ENCODE data around the gene DCTN4.
"Not testable (repeated sequence)": the region's sequence is repeated elsewhere in the genome, so short reads cannot be mapped to it uniquely, and the experiment has no call there.

Gene DCTN4

GRCh38 chr5:150753463-150753862, 5.4 kb downstream of the DCTN4 start:
- peaks cover 14% of the 10 kb centered on the region for H3K4me1 ChIP-seq (ENCODE audit: insufficient read depth, low read length)
- peaks cover 76% of the 10 kb centered on the region for H3K36me3 ChIP-seq (ENCODE audit: insufficient read depth, low read length)
- ATAC-seq (ENCODE audit: insufficient read depth, low read depth) (no peak), DNase-seq (no peak)
- H3K4me2 ChIP-seq (ENCODE audit: insufficient read depth, low read length), result no peak overlapping the region
- H2AFZ ChIP-seq (ENCODE audit: low read depth, low read length), result no peak overlapping the region
- no peaks in the 10 kb centered on the region for H3K9me3 ChIP-seq (ENCODE audit: insufficient read depth, low read length, severe bottlenecking)
- H3K4me3 ChIP-seq (ENCODE audit: low read depth in 1 of 2, low read length in 2 of 2), result no peak overlapping the region; a peak in 1 of 4 replicates
- H4K20me1 ChIP-seq (ENCODE audit: insufficient read depth, low read length), result peaks cover 2% of the 10 kb centered on the region; the same call in 1 of the 2 replicates
- no peak overlapping the region for H3K9ac ChIP-seq (ENCODE audit: low read depth, low read length)
- H3K27ac ChIP-seq (ENCODE audit: low read length), result no peak overlapping the region
- peaks cover 92% of the 10 kb centered on the region for H3K79me2 ChIP-seq (ENCODE audit: insufficient read depth, low read length)
- TF ChIP-seq EZH2 (IDR thresholded peaks at IDR 0.05; ENCODE audit: borderline replicate concordance, low read depth, low read length, severe bottlenecking), result no peak
- no peak for TF ChIP-seq CTCF (IDR thresholded peaks at IDR 0.05; ENCODE audit: borderline replicate concordance, extremely low read depth, low read length, poor library complexity, severe bottlenecking)
- no peaks in the 10 kb centered on the region for H3K27me3 ChIP-seq (ENCODE audit: insufficient read depth, low read length, poor library complexity)

- no peak overlapping the region for H3K27ac ChIP-seq (ENCODE audit: low read length)
- peaks cover 72% of the 10 kb centered on the region for H3K36me3 ChIP-seq (ENCODE audit: insufficient read depth, low read length)
- no peak overlapping the region for H3K4me3 ChIP-seq (ENCODE audit: low read depth in 1 of 2, low read length in 2 of 2)
- peaks cover 71% of the 10 kb centered on the region for H3K79me2 ChIP-seq (ENCODE audit: insufficient read depth, low read length)
- H3K4me1 ChIP-seq (ENCODE audit: insufficient read depth, low read length), result peaks cover 2% of the 10 kb centered on the region; the same call in 1 of the 2 replicates
- TF ChIP-seq CTCF (IDR thresholded peaks at IDR 0.05; ENCODE audit: borderline replicate concordance, extremely low read depth, low read length, poor library complexity, severe bottlenecking) (no peak), EZH2 (IDR thresholded peaks at IDR 0.05; ENCODE audit: borderline replicate concordance, low read depth, low read length, severe bottlenecking) (no peak)
- no peak overlapping the region; the same call in 1 of the 2 replicates for H3K4me2 ChIP-seq (ENCODE audit: insufficient read depth, low read length)
- ATAC-seq (ENCODE audit: insufficient read depth, low read depth), result no peak
- H2AFZ ChIP-seq (ENCODE audit: low read depth, low read length), result no peak overlapping the region
- H4K20me1 ChIP-seq (ENCODE audit: insufficient read depth, low read length), result no peaks in the 10 kb centered on the region
- no peak overlapping the region for H3K9ac ChIP-seq (ENCODE audit: low read depth, low read length)
- H3K9me3 ChIP-seq (ENCODE audit: insufficient read depth, low read length, severe bottlenecking), result no peaks in the 10 kb centered on the region
- H3K27me3 ChIP-seq (ENCODE audit: insufficient read depth, low read length, poor library complexity), result no peaks in the 10 kb centered on the region
- no peak for DNase-seq
These were observed 7.5 kb downstream of the DCTN4 start for GRCh38 chr5:150751096-150751891.

GRCh38 chr5:150750469-150750868, 8.3 kb downstream of the DCTN4 start:
- ATAC-seq (ENCODE audit: insufficient read depth, low read depth), result no peak
- Histone ChIP-seq H3K9ac (ENCODE audit: low read depth, low read length) (no peak overlapping the region), H3K27ac (ENCODE audit: low read length) (no peak overlapping the region), H3K79me2 (ENCODE audit: insufficient read depth, low read length) (peaks cover 65% of the 10 kb centered on the region), H4K20me1 (ENCODE audit: insufficient read depth, low read length) (no peaks in the 10 kb centered on the region), H3K4me1 (ENCODE audit: insufficient read depth, low read length) (no peaks in the 10 kb centered on the region), H3K4me3 (ENCODE audit: low read depth in 1 of 2, low read length in 2 of 2) (no peak overlapping the region), H3K27me3 (ENCODE audit: insufficient read depth, low read length, poor library complexity) (no peaks in the 10 kb centered on the region), H3K36me3 (ENCODE audit: insufficient read depth, low read length) (peaks cover 64% of the 10 kb centered on the region), H2AFZ (ENCODE audit: low read depth, low read length) (no peak overlapping the region), H3K4me2 (ENCODE audit: insufficient read depth, low read length) (no peak overlapping the region), H3K9me3 (ENCODE audit: insufficient read depth, low read length, severe bottlenecking) (no peaks in the 10 kb centered on the region)
- no peak for TF ChIP-seq CTCF (IDR thresholded peaks at IDR 0.05; ENCODE audit: borderline replicate concordance, extremely low read depth, low read length, poor library complexity, severe bottlenecking)
- no peak for TF ChIP-seq EZH2 (IDR thresholded peaks at IDR 0.05; ENCODE audit: borderline replicate concordance, low read depth, low read length, severe bottlenecking)
- no peak for DNase-seq

GRCh38 chr5:150743142-150743488, 15.7 kb downstream of the DCTN4 start:
- H3K27me3 ChIP-seq (ENCODE audit: insufficient read depth, low read length, poor library complexity); H2AFZ ChIP-seq (ENCODE audit: low read depth, low read length); H3K9ac ChIP-seq (ENCODE audit: low read depth, low read length); H3K4me2 ChIP-seq (ENCODE audit: insufficient read depth, low read length); H3K4me3 ChIP-seq (ENCODE audit: low read depth in 1 of 2, low read length in 2 of 2); H3K9me3 ChIP-seq (ENCODE audit: insufficient read depth, low read length, severe bottlenecking); H3K27ac ChIP-seq (ENCODE audit: low read length); H3K4me1 ChIP-seq (ENCODE audit: insufficient read depth, low read length); H4K20me1 ChIP-seq (ENCODE audit: insufficient read depth, low read length): not testable (repeated sequence)
- Histone ChIP-seq H3K79me2 (ENCODE audit: insufficient read depth, low read length) (peaks cover 48% of the 10 kb centered on the region), H3K36me3 (ENCODE audit: insufficient read depth, low read length) (peaks cover 32% of the 10 kb centered on the region)
- DNase-seq (peak; percentile 26), ATAC-seq (ENCODE audit: insufficient read depth, low read depth) (peak; percentile 47; the same call in 1 of the 3 replicates)

- H3K27me3 ChIP-seq (ENCODE audit: insufficient read depth, low read length, poor library complexity); H3K4me3 ChIP-seq (ENCODE audit: low read depth in 1 of 2, low read length in 2 of 2); H3K4me2 ChIP-seq (ENCODE audit: insufficient read depth, low read length); H4K20me1 ChIP-seq (ENCODE audit: insufficient read depth, low read length); DNase-seq; H3K4me1 ChIP-seq (ENCODE audit: insufficient read depth, low read length); H3K9me3 ChIP-seq (ENCODE audit: insufficient read depth, low read length, severe bottlenecking); H2AFZ ChIP-seq (ENCODE audit: low read depth, low read length); ATAC-seq (ENCODE audit: insufficient read depth, low read depth); H3K27ac ChIP-seq (ENCODE audit: low read length); H3K9ac ChIP-seq (ENCODE audit: low read depth, low read length): not testable (repeated sequence)
- H3K79me2 ChIP-seq (ENCODE audit: insufficient read depth, low read length), result peaks cover 53% of the 10 kb centered on the region
- H3K36me3 ChIP-seq (ENCODE audit: insufficient read depth, low read length), result peaks cover 35% of the 10 kb centered on the region
These were observed 16.2 kb downstream of the DCTN4 start for GRCh38 chr5:150742455-150743141.

Measured in DND-41 (cell line).